ENCODE measurements around the gene XYLT2.

Gene XYLT2

DNA sequence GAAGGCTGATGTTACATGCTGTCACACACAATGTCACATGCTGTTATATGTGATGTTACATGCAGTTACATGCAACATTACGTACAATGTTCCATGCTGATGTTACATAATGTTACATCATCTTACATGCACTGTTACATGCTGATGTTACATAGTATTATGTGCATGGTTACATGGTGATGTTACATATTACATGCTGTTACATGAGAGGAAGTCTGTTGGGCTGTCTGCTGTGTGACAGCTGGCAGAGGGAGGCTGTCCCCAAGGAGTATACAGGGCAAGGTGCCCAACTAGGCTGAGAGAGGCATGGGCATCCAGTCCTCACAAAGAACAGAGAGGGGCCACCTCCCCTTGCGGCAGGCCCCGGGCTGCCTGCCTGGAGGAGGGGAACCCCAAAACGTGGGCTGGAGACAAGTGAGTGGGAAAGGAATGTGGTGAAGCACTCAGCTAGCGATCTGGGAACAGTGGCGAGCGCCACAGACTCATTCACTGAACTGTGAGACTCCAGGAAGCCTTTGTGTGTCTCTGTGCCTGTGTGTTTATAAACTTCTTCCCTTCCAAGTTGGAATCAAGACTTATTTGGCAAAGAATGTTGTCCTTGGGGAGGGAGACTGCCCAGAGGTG, 41.0 kb upstream of the XYLT2 start:
- Histone ChIP-seq H3K27me3 (ENCODE audit: control insufficient read depth in 1 of 2, insufficient read depth in 1 of 2, low read length in 2 of 2) (no peaks in the 10 kb centered on the region), H3K9me3 (ENCODE audit: control insufficient read depth, low read length) (no peaks in the 10 kb centered on the region), H3K18ac (ENCODE audit: low read depth in 1 of 2, low read length in 2 of 2) (peak overlapping the region; percentile 16 to 85), H3K9ac (ENCODE audit: low read length) (peak overlapping the region; percentile 32), H2AK5ac (ENCODE audit: low read length, severe bottlenecking) (no peak overlapping the region), H4K91ac (ENCODE audit: low read length) (peak overlapping the region; percentile 22), H3K23ac (ENCODE audit: low read length in 2 of 2) (no peak overlapping the region), H3K4ac (ENCODE audit: low read depth in 1 of 2, low read length in 2 of 2) (peak overlapping the region in 1 of 2 experiments; percentile 42), H3K79me1 (replicated peaks; ENCODE audit: low read length, poor library complexity, severe bottlenecking) (no peaks in the 10 kb centered on the region), H3K4me1 (ENCODE audit: control insufficient read depth, insufficient read depth, low read depth, low read length) (peaks cover 2% of the 10 kb centered on the region), H3K27ac (ENCODE audit: low read length, poor library complexity, severe bottlenecking) (no peak overlapping the region), H2AFZ (ENCODE audit: low read depth, low read length) (no peak overlapping the region), H2BK5ac (ENCODE audit: low read depth, low read length, poor library complexity, severe bottlenecking) (no peak overlapping the region), H3K36me3 (ENCODE audit: control insufficient read depth in 1 of 2, insufficient read depth in 2 of 2, low read depth in 1 of 2, low read length in 2 of 2) (no peaks in the 10 kb centered on the region), H4K8ac (ENCODE audit: low read length) (peak overlapping the region; percentile 73), H3K14ac (ENCODE audit: low read length in 2 of 2) (peak overlapping the region in 1 of 2 experiments; percentile 76), H2BK120ac (ENCODE audit: low read depth, low read length) (no peak overlapping the region), H2BK15ac (ENCODE audit: low read depth, poor library complexity, severe bottlenecking) (peak overlapping the region; percentile 31), H2BK12ac (ENCODE audit: low read length in 2 of 2) (peak overlapping the region; percentile 23 to 71), H3K4me3 (ENCODE audit: insufficient read depth in 1 of 2, low read depth in 1 of 2, low read length in 2 of 2) (no peak overlapping the region), H3K4me2 (ENCODE audit: low read length, poor library complexity, severe bottlenecking) (no peak overlapping the region)
- 38% methylated on average over 6 of the region's 7 CpGs for WGBS
- DNase-seq, result peak; percentile 50

DNA sequence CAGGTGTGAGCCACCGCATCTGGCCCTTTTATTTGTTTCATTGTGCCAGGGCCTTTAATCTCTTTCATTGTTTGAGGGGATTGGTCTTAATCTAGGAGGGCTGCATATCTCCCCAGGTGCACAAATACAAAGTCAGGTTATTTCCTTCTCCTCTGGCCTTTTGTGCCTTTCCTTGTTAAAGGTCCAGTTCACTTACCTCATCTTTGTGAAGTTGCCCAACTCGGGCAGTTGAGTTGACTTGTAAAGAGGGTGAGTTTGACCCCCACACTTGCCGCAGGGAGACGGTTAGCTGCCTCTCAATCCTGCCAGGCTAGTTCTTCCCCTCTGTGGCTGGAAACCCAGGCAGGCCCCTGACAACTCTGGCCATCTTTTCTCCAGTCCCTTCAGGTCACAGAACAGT, 38.3 kb upstream of the XYLT2 start:
- Histone ChIP-seq H3K18ac (ENCODE audit: low read depth in 1 of 2, low read length in 2 of 2) (no peak overlapping the region), H3K27ac (ENCODE audit: low read length, poor library complexity, severe bottlenecking) (no peak overlapping the region), H2BK5ac (ENCODE audit: low read depth, low read length, poor library complexity, severe bottlenecking) (no peak overlapping the region), H4K91ac (ENCODE audit: low read length) (no peak overlapping the region), H3K14ac (ENCODE audit: low read length in 2 of 2) (no peak overlapping the region), H3K23ac (ENCODE audit: low read length in 2 of 2) (no peak overlapping the region), H3K9ac (ENCODE audit: low read length) (no peak overlapping the region), H2BK15ac (ENCODE audit: low read depth, poor library complexity, severe bottlenecking) (no peak overlapping the region), H2AK5ac (ENCODE audit: low read length, severe bottlenecking) (no peak overlapping the region), H3K79me1 (replicated peaks; ENCODE audit: low read length, poor library complexity, severe bottlenecking) (no peaks in the 10 kb centered on the region), H3K4me3 (ENCODE audit: insufficient read depth in 1 of 2, low read depth in 1 of 2, low read length in 2 of 2) (no peak overlapping the region), H4K8ac (ENCODE audit: low read length) (no peak overlapping the region), H3K27me3 (ENCODE audit: control insufficient read depth in 1 of 2, insufficient read depth in 1 of 2, low read length in 2 of 2) (peaks cover 14 to 15% of the 10 kb centered on the region in 2 experiments), H3K4me2 (ENCODE audit: low read length, poor library complexity, severe bottlenecking) (no peak overlapping the region), H2BK120ac (ENCODE audit: low read depth, low read length) (no peak overlapping the region), H3K36me3 (ENCODE audit: control insufficient read depth in 1 of 2, insufficient read depth in 2 of 2, low read depth in 1 of 2, low read length in 2 of 2) (no peaks in the 10 kb centered on the region), H2AFZ (ENCODE audit: low read depth, low read length) (no peak overlapping the region), H2BK12ac (ENCODE audit: low read length in 2 of 2) (peak overlapping the region in 1 of 2 experiments; percentile 43), H3K4me1 (ENCODE audit: control insufficient read depth, insufficient read depth, low read depth, low read length) (peaks cover 8% of the 10 kb centered on the region), H3K9me3 (ENCODE audit: control insufficient read depth, low read length) (no peaks in the 10 kb centered on the region), H3K4ac (ENCODE audit: low read depth in 1 of 2, low read length in 2 of 2) (no peak overlapping the region)
- WGBS, result 99% methylated on average over 4 of the region's 4 CpGs
- DNase-seq, result no peak

DNA sequence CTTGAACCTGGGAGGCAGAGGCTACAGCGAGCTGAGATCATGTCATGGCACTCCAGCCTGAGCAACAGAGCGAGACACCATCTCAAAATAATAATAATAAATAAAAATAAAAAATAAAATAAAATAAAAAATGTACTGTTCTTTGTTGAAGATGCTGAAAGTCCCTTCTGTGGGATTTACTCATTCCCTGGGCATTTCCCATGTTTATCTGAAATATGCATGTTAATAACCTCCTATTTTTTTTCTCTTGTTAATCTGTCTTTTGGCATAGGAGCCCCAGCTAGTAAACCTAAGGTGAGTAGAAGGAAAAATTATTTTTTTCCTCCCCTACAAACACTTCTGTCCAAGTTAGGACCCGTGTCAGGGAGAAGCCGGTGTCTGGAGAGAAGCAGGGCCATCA, 37.3 kb upstream of the XYLT2 start:
- WGBS, result 100% methylated on average over 2 of the region's 4 CpGs
- Histone ChIP-seq H3K23ac (ENCODE audit: low read length in 2 of 2) (no peak overlapping the region), H3K9ac (ENCODE audit: low read length) (no peak overlapping the region), H2AK5ac (ENCODE audit: low read length, severe bottlenecking) (no peak overlapping the region), H3K27me3 (ENCODE audit: control insufficient read depth in 1 of 2, insufficient read depth in 1 of 2, low read length in 2 of 2) (peaks cover 14 to 24% of the 10 kb centered on the region in 2 experiments), H2BK120ac (ENCODE audit: low read depth, low read length) (no peak overlapping the region), H3K4me2 (ENCODE audit: low read length, poor library complexity, severe bottlenecking) (no peak overlapping the region), H4K91ac (ENCODE audit: low read length) (no peak overlapping the region), H3K18ac (ENCODE audit: low read depth in 1 of 2, low read length in 2 of 2) (no peak overlapping the region), H3K14ac (ENCODE audit: low read length in 2 of 2) (no peak overlapping the region), H3K79me1 (replicated peaks; ENCODE audit: low read length, poor library complexity, severe bottlenecking) (no peaks in the 10 kb centered on the region), H2AFZ (ENCODE audit: low read depth, low read length) (no peak overlapping the region), H3K36me3 (ENCODE audit: control insufficient read depth in 1 of 2, insufficient read depth in 2 of 2, low read depth in 1 of 2, low read length in 2 of 2) (no peaks in the 10 kb centered on the region), H3K4me3 (ENCODE audit: insufficient read depth in 1 of 2, low read depth in 1 of 2, low read length in 2 of 2) (no peak overlapping the region), H2BK15ac (ENCODE audit: low read depth, poor library complexity, severe bottlenecking) (no peak overlapping the region), H3K27ac (ENCODE audit: low read length, poor library complexity, severe bottlenecking) (no peak overlapping the region), H4K8ac (ENCODE audit: low read length) (no peak overlapping the region), H2BK5ac (ENCODE audit: low read depth, low read length, poor library complexity, severe bottlenecking) (no peak overlapping the region), H3K4ac (ENCODE audit: low read depth in 1 of 2, low read length in 2 of 2) (no peak overlapping the region), H3K4me1 (ENCODE audit: control insufficient read depth, insufficient read depth, low read depth, low read length) (peaks cover 8% of the 10 kb centered on the region), H2BK12ac (ENCODE audit: low read length in 2 of 2) (no peak overlapping the region), H3K9me3 (ENCODE audit: control insufficient read depth, low read length) (no peaks in the 10 kb centered on the region)
- DNase-seq, result peak; percentile 42

DNA sequence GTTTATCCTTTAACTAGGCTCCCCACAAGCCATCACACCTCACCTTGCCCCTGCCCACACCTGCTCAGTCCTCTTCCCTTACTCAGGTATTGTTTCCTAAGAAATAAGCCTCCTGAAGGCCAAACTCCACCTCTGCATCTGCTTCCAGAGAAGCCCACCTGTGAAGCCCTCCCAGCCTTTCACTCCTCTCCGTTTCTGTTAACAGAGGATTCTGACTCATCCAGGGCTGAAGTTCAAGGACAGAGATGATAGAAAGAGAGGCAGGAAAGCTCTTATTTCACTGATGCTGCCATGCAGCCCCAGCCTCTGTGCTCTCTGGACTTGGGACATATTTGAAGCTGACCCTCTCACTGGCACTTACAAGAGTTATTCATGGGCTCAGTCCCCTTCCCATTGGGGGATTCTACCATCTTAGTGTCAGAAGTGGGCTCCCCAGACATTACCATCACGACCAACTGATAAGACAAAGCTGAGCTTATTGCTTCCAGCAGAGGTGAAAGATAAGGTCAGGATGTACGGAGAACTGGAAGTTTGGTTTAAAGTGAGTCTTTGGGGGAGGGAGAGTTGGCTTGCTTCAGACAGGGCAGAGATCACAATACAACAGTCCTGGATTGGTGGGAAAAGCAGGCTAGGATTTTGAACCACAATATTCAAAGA, 35.3 kb upstream of the XYLT2 start:
- Histone ChIP-seq H3K4me1 (ENCODE audit: control insufficient read depth, insufficient read depth, low read depth, low read length) (peaks cover 10% of the 10 kb centered on the region), H4K8ac (ENCODE audit: low read length) (no peak overlapping the region), H3K18ac (ENCODE audit: low read depth in 1 of 2, low read length in 2 of 2) (no peak overlapping the region), H3K9ac (ENCODE audit: low read length) (no peak overlapping the region), H4K91ac (ENCODE audit: low read length) (no peak overlapping the region), H3K4ac (ENCODE audit: low read depth in 1 of 2, low read length in 2 of 2) (no peak overlapping the region), H2BK12ac (ENCODE audit: low read length in 2 of 2) (no peak overlapping the region), H3K23ac (ENCODE audit: low read length in 2 of 2) (no peak overlapping the region), H3K4me2 (ENCODE audit: low read length, poor library complexity, severe bottlenecking) (no peak overlapping the region), H2BK5ac (ENCODE audit: low read depth, low read length, poor library complexity, severe bottlenecking) (no peak overlapping the region), H2AFZ (ENCODE audit: low read depth, low read length) (no peak overlapping the region), H3K4me3 (ENCODE audit: insufficient read depth in 1 of 2, low read depth in 1 of 2, low read length in 2 of 2) (no peak overlapping the region), H3K27me3 (ENCODE audit: control insufficient read depth in 1 of 2, insufficient read depth in 1 of 2, low read length in 2 of 2) (peaks cover 14 to 33% of the 10 kb centered on the region in 2 experiments), H2AK5ac (ENCODE audit: low read length, severe bottlenecking) (peak overlapping the region; percentile 79), H3K9me3 (ENCODE audit: control insufficient read depth, low read length) (no peaks in the 10 kb centered on the region), H2BK15ac (ENCODE audit: low read depth, poor library complexity, severe bottlenecking) (no peak overlapping the region), H3K27ac (ENCODE audit: low read length, poor library complexity, severe bottlenecking) (no peak overlapping the region), H2BK120ac (ENCODE audit: low read depth, low read length) (no peak overlapping the region), H3K36me3 (ENCODE audit: control insufficient read depth in 1 of 2, insufficient read depth in 2 of 2, low read depth in 1 of 2, low read length in 2 of 2) (no peaks in the 10 kb centered on the region), H3K14ac (ENCODE audit: low read length in 2 of 2) (no peak overlapping the region), H3K79me1 (replicated peaks; ENCODE audit: low read length, poor library complexity, severe bottlenecking) (no peaks in the 10 kb centered on the region)
- no peak for DNase-seq
- 7% methylated on average over 3 of the region's 3 CpGs for whole genome bisulfite sequencing

Measured in mesenchymal stem cell (in vitro differentiated cells and primary cell).